Activated CD4-positive, alpha-beta T cell treated with anti-CD3 and anti-CD28 coated beads, Interleukin-2, Interleukin-6, amounts not matched to agents 100 ng/mL and 50 ng/mL, durations not matched to agents 16 hours and 8 hours (primary cell): ENCODE measurements around the gene ZSCAN21.

Experiments used
- DNase-seq: peaks from one replicate; pipeline ENCODE4 v3.0.0-alpha.2; 2020

ZSCAN21 gene

GRCh38 chr7:100079024-100079560 lies 29.5 kb downstream of the ZSCAN21 start:
- DNase-seq, result no peak

GRCh38 chr7:100080907-100081534 lies 31.4 kb downstream of the ZSCAN21 start:
- no peak for DNase-seq

- peak; percentile 99 for DNase-seq
These were observed 32.0 kb downstream of the ZSCAN21 start, which contains the start of gene ZNF3 for GRCh38 chr7:100081535-100082102. Gene ZNF3 (minus strand): TSS chr7:100081723. CDS start chr7:100077357, 4,366 bp downstream.

- DNase-seq, result no peak
These were observed 33.4 kb downstream of the ZSCAN21 start for GRCh38 chr7:100082978-100083377.

GRCh38 chr7:100085515-100085914 lies 35.9 kb downstream of the ZSCAN21 start:
- no peak for DNase-seq

- no peak for DNase-seq
These were observed 37.6 kb downstream of the ZSCAN21 start for GRCh38 chr7:100087055-100087750.

GRCh38 chr7:100088095-100088620 lies 38.6 kb downstream of the ZSCAN21 start:
- no peak for DNase-seq

- DNase-seq, result peak; percentile 89
These were observed 39.3 kb downstream of the ZSCAN21 start, which contains the start of gene COPS6 for GRCh38 chr7:100088621-100089457. Gene COPS6 (plus strand): TSS chr7:100088969. CDS start chr7:100088991, 22 bp downstream.

- no peak for DNase-seq
These were observed 40.1 kb downstream of the ZSCAN21 start for GRCh38 chr7:100089458-100090196.

- DNase-seq, result no peak
These were observed 41.2 kb downstream of the ZSCAN21 start for GRCh38 chr7:100090527-100091410.

- no peak for DNase-seq
These were observed 42.0 kb downstream of the ZSCAN21 start for GRCh38 chr7:100091411-100092181.

- DNase-seq, result no peak
These were observed 43.5 kb downstream of the ZSCAN21 start for GRCh38 chr7:100093054-100093453.

GRCh38 chr7:100093498-100093897 lies 43.9 kb downstream of the ZSCAN21 start:
- DNase-seq, result no peak

GRCh38 chr7:100093925-100094486 lies 44.4 kb downstream of the ZSCAN21 start:
- DNase-seq, result no peak

- DNase-seq, result no peak
These were observed 45.7 kb downstream of the ZSCAN21 start for GRCh38 chr7:100095289-100095688.

GRCh38 chr7:100095704-100096103 lies 46.1 kb downstream of the ZSCAN21 start:
- no peak for DNase-seq

GRCh38 chr7:100098913-100099312 lies 49.3 kb downstream of the ZSCAN21 start:
- no peak for DNase-seq

GRCh38 chr7:100099452-100099851 lies 49.9 kb downstream of the ZSCAN21 start:
- no peak for DNase-seq

GRCh38 chr7:100100420-100101015 lies 50.9 kb downstream of the ZSCAN21 start:
- DNase-seq, result peak; percentile 92
